ENCODE measurements around the gene DOCK1.

Gene DOCK1

DNA sequence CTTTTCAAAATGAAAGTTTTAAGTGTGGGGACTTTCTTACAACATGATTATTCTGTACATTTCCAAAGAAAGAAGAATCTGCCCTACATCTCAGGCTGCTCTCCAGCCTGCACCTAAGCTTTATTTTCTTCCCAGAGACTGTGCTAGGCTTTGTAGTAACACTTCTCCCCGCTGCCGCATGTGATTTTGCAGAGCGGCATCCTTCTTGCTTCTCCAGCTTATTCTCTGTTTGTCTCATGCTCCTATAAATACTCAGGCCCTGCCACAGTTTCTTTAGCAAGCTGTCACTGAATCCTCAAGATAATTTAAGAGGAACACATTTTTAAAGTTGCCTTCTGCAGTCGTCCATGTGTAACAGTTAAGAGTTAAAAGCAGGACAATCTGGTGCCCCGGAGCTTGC, 237.6 kb downstream of the DOCK1 start:
- no peak for DNase-seq (ENCODE audit: low read depth in 2 of 2)

DNA sequence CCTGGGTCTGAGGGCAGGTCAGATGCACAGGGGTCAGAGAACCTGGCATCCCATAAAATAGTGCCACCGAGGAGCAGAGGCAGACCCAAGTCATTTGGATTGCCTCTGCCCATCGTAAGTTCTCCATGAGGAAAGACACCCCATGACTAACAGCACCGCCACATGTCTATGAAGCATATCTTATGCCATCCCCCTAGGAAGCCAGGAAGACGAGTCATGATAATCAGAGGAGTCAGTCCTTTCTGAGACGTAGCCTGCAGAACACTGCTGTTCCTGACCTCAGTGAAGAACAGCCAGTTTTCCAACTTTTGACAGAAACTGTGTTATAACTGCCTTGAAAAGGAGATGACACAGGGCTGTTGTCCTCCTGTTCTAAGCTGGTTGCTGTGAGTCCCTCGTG, 239.9 kb downstream of the DOCK1 start:
- no peak for DNase-seq (ENCODE audit: low read depth in 2 of 2)

- no peak for DNase-seq (ENCODE audit: low read depth in 2 of 2)
Observed at GRCh38 chr10:127146661-127147060, 241.4 kb downstream of the DOCK1 start.

DNA sequence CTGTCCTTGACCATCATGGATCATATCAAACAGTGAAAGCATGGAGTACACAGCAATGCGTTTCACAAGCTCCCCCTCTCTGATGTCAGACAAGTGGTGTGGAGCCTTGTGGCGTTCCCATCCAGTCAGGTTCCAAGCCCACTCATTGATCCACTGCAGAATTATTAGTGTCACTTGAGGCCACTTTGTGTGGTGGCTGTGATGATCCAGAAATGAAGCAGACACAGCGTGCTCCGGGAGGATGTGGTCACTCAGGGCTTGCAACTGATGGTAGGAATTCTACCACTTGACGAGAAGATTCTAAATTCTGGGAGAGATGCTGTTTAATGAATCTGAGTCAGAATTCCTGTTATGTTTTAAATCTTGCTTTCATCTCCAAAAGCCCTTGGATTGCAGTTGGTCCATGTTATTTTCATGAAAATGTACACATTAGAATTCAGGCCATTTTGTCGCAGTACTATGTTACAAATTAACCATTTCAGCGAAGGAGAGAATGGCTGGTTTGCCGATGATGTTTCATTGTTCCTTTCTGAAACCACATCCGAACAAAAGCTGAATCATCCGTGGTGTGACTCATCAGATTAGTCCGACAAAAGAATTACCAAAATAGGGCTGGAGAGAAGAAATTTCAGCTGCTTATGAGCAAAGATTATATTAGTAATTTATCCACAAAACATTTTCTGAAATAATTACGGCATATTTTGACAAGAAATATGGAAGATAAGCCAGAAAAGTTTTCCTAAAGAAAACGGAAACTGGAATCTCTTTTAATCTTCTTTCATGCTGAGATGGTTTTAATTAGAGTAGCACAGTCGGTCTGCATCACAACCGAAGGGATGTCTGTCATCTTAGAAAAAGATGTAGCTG, 243.1 kb downstream of the DOCK1 start:
- DNase-seq (ENCODE audit: low read depth in 2 of 2): no peak

- no peak for DNase-seq (ENCODE audit: low read depth in 2 of 2)
Observed at GRCh38 chr10:127148933-127149220, 243.6 kb downstream of the DOCK1 start.

DNA sequence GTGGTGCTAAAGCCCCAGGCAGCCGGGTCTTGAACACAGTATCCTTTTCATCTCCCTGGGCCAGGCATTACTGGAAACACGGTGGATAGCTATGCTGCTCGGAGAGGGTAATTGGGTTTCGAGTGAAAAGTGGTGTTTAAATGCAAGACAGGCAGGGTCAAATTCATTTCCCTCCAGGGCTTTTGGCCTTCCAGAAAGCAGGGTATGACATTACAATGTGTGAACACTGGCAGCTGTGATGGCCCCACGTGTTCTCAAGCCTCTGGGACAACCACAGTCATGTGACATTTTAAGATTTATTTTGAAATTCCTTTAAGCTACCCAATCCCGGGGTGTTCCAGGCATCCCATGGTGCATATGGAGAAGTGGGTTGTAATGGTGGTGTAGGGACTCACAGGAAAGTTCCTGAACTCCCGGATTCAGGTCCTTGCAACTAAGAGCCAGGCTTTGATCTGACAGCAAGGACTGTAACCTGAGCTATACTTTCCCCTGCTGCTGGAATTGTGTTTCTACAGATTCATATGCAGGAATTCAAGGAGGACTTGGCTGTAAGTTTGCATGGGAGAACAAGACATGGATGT, 244.4 kb downstream of the DOCK1 start:
- DNase-seq (ENCODE audit: low read depth in 2 of 2): no peak

- DNase-seq (ENCODE audit: low read depth in 2 of 2): no peak
Observed at GRCh38 chr10:127150136-127150535, 244.9 kb downstream of the DOCK1 start.

- no peak for DNase-seq (ENCODE audit: low read depth in 2 of 2)
Observed at GRCh38 chr10:127151541-127151940, 246.3 kb downstream of the DOCK1 start.

DNA sequence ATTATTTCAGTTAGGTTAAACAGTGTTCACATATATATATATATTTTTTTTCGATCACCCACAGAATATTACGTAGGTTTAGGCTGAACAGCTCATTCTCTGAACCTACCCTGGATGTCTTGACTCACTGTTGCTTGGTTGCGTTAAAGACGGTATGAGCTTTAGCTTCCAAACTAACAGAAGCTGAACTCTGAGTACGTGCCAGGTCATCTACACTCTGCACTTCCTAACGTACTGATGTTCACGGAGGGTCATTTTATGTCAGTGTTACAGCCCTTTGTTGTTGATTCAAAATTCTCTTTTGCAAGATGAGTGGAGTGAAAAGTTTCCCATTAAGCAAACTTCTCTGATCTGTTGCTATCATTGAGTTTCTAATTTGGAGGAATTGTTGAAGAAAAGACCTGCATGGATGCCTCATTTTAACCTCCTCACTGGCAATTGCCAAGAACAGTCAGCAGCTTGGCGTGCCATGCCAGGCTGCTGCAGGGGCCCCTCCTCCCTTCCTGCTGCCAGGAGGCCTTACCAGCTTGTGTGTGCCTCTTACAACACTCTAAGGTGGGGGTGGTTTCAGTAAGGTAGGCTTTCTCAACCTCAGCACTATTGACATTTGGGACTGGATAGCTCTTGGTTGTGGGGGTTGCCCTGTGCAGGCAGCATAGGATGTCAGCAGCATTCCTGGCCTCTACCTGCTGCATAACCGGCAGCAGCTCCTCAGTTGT, 246.9 kb downstream of the DOCK1 start:
- no peak for DNase-seq (ENCODE audit: low read depth in 2 of 2)

DNA sequence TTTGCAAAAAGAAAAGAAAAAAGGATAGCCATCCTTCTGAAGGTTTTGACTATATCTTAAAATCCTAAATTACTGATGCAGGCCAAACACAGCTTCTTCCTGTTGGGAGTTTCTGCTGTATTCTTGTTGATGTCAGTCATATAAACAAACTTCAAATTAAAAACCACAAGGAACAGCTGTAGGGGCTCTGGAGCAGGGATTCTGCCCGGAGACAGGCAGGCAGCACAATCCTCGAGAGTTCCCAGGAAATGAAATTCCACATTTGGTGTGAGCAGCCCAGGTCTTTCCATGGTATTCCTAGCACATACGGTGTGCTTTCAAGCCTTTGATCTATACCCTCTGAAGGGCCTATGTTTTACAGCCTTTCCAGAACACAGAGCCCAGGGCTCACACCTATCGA, 248.0 kb downstream of the DOCK1 start:
- DNase-seq (ENCODE audit: low read depth in 2 of 2): no peak

DNA sequence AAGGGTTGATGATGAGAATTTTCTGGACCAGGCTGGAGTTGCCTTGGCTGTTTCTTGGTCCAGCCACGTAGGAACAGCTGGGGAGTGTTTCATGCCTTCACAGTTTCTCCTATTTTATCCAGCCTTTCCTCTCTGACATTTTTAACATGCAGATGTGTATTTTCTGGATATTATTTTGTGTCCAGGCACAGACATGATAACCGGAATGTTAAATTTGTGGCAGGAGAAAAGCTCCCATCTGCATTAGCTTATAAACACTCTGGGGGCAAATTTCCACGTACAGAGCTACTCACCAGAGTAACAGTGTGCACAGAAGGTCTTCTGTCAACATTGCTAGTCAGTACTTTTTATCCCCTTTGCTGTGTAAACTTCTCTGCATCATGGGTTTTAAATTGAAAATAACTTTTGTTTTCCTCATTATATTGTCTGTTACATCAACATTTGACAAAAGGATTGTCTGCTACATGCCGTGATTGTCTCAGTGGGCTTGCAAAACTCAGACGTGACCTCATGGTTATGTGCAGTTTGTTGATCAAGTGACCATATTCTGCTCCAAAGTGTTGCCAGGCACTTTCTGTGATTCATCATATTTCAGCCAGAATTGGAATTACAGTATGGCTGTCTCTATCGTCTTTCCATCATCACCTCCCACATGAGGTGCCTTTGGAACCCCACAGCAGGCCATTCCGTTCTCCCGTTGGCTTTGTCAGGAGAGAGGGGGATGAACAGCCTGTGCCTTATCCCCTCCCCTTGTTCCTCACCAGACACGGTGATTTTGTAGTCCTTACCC, 249.8 kb downstream of the DOCK1 start:
- no peak for DNase-seq (ENCODE audit: low read depth in 2 of 2)

DNA sequence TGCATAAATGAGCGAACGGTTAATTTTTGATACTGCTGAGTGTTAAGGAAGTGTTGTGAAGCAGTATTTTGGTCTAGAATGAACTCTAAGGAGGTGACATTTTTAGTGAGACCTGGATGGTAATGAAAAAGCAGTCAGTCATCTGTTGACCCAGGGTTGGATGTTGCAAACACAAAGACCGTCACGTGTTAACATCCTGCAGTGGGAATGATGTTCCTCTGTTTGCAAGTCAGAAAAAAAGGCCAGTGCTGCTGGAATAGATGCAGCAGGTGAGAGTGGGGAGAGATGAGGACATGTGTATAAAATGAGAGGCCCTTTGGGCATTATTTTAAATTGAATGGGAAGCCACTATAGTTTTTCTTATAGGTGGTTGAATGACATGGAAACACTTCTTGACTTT, 251.9 kb downstream of the DOCK1 start:
- no peak for DNase-seq (ENCODE audit: low read depth in 2 of 2)

DNA sequence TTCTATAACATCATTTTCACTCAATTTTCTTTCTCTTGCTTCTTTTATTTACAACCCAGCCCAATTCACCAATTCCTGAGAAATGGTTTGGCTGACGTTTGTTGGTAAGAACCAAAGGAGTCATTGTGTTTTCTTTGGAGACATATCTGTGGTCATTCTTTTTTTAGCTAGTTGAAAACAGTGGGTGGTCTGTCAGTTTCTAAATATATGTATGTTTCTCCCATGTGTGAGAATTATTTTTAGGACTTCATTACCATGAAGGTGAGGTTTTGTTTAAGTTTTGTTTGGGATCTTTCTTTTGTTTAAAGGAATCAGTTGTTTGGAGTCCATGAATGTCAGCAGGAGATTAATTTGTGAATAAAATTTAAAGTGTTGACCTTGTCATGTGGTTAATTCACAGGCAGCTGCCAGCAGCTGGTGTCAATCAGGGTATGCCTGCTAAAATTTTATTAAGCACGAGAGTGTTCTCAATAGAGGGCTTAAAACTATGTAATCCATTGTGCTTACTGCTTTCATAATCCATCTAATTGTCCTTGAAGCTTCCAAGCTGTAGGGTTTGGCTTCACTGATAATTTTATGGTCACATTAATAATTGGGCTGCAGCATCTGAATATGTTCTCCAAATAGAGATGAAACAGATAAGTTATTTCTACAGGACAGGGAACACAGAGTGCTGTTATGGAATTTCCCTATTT, 252.4 kb downstream of the DOCK1 start:
- no peak for DNase-seq (ENCODE audit: low read depth in 2 of 2)

DNA sequence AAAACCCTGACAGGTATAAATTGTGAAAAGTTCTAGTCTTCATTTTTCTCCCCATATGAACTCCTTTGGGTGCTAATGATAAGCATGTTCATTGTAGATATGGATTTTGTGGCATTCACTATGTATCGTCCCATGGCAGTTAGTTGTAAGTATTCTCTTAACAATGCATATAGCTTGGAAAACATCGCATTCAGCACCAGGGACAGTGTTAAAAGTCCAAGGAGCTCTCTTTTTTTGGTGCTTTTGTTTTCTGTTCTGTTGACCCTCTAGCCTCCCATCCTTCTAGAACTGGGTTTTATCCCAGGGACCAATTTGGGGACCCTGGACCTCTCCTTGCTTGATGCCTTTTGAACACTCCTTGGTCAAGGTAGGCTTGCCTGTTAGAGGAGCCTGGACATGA, 253.4 kb downstream of the DOCK1 start:
- no peak for DNase-seq (ENCODE audit: low read depth in 2 of 2)

- DNase-seq (ENCODE audit: low read depth in 2 of 2): no peak
Observed at GRCh38 chr10:127159648-127160245, 254.5 kb downstream of the DOCK1 start.

- no peak for DNase-seq (ENCODE audit: low read depth in 2 of 2)
Observed at GRCh38 chr10:127161482-127161881, 256.3 kb downstream of the DOCK1 start.

DNA sequence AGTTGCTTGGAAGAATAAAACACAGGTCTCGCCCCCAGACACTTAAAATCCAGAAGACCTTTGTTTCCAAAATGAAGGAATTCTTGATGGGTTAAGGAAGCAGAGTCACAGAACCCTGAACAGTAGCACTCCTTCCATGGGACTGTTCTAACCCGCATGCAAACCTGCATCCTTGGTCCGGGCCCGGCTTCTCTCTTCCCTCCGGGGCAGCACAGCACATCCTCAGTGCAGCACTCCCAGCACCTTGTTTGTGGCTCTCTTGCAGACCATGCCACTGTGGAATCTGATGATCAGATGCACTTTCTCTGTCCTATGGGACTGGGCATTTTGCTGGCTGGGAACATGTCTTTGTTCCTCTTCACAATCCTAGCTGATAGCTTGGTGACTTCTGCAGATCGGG, 257.6 kb downstream of the DOCK1 start:
- no peak for DNase-seq (ENCODE audit: low read depth in 2 of 2)

DNA sequence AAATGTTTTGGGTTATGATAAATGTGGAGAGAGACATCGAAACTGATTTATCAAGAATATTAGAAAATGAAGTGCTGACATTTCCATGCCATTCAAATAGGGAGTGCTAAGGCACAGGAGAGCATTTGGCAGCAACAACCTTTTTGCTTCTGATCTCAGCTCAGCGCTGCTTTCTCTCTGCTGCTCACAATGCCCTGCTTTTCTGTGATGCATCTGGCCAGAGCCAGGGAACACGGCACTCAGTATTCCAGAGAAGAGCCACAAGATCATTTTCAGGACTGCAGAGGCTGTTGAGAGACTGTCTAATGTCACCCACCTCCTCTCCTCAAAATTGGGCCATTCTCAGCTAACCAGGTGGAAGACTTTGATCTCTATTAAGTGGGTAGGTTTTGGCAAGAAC, 263.0 kb downstream of the DOCK1 start:
- no peak for DNase-seq (ENCODE audit: low read depth in 2 of 2)

DNA sequence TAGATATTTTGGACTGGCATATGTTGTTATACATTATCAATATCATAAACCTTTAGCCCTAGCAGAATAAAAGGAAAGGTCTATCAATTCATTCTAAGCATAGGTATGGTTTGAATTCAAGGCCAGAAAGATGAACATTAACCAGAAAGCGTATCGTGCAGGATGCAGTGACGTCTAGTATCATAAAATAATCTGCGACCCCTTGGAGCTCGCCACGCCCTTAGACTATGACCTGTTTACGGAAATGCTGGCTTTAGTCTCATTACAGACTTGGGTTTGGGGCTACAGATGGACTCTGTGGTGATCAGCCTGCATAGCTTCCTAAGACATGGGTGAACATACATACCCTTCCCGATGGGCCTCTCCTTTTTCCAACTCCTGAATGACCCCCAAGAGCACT, 269.6 kb downstream of the DOCK1 start:
- DNase-seq (ENCODE audit: low read depth in 2 of 2): no peak

DNA sequence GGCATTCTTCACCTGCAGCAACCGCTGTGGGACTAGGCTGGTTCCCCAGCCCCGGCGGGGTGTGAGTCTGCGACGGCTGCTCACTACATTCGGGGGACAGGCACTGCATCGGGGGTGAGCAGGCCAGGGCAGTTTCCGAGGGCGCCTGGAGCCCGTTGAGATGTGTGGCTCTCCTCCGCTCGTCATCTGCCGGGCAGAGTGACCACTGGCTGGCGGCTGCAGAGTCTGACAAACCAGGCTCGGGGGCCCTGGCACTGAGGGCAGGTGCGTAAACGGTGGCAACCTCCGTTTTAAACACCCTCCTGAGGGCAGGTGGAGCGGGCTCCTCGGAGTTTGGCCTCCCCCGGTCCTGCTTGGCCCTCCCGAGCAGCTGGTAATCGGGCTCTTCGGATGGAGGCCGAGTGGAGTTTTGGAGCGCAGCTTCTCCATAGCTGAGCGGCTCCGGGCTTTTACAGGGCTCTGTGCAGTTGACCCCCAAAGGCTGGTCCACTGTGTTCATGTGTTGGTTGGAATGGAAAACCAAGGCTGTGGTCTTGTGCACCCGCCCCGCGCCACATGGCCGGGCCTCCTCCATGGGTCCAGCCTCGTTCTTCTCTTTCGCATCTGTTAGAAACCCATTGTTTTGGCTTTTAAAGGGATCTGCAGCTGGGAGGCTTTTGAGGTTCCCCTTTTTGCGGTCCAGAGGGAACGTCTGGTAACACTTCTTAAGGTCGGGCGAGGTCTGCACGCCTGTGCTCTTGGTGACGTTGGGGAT, 270.3 kb downstream of the DOCK1 start:
- DNase-seq (ENCODE audit: low read depth in 2 of 2): no peak

DNA sequence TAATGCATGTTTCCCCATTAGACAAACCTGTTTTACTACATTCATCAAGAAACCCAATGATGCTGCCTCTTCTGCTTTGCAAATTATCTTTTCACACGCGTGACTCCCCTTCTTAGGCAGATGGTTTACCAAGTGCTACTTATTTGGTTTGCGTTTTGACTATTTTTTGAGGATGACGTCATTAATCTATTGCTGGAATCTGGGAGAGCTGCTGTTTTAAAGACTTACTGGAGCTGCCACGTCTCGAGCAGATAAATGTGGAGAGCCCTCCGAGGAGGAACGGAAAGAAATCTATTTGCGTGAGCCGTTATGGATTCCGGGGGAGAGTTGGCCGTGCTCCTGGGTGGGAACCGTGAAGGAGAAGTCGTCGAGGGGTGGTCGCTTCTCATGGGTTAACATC, 271.4 kb downstream of the DOCK1 start:
- DNase-seq (ENCODE audit: low read depth in 2 of 2): no peak
